AG09309 (cell line): Measurements from ENCODE around the gene MINAR1.

Experiments
- DNase-seq: peaks from one replicate; pipeline ENCODE4 v3.0.0-alpha.2; 2010; ENCODE audit warnings: low read depth
- H3K4me3 ChIP-seq: 2 replicates; pipeline ENCODE4 v1.5.1; 2011; ENCODE audit warnings: mild to moderate bottlenecking, low read depth, low read length, moderate library complexity; ENCODE audit not compliant: control insufficient read depth
- TF ChIP-seq, protein P1 (sequence below): IDR thresholded peaks from 2 replicates; pipeline ENCODE4 v1.5.1; 2011; ENCODE audit warnings: mild to moderate bottlenecking, low read depth, low read length, inconsistent platforms; ENCODE audit not compliant: insufficient read depth, control insufficient read depth; ENCODE audit errors: missing control alignments

Gene MINAR1

GRCh38 chr15:79401301-79401700 lies 30.8 kb upstream of the MINAR1 start:
- no peak for DNase-seq
- TF ChIP-seq, protein P1, sequence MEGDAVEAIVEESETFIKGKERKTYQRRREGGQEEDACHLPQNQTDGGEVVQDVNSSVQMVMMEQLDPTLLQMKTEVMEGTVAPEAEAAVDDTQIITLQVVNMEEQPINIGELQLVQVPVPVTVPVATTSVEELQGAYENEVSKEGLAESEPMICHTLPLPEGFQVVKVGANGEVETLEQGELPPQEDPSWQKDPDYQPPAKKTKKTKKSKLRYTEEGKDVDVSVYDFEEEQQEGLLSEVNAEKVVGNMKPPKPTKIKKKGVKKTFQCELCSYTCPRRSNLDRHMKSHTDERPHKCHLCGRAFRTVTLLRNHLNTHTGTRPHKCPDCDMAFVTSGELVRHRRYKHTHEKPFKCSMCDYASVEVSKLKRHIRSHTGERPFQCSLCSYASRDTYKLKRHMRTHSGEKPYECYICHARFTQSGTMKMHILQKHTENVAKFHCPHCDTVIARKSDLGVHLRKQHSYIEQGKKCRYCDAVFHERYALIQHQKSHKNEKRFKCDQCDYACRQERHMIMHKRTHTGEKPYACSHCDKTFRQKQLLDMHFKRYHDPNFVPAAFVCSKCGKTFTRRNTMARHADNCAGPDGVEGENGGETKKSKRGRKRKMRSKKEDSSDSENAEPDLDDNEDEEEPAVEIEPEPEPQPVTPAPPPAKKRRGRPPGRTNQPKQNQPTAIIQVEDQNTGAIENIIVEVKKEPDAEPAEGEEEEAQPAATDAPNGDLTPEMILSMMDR, result no peak
- H3K4me3 ChIP-seq, result no peak overlapping the region

DNA sequence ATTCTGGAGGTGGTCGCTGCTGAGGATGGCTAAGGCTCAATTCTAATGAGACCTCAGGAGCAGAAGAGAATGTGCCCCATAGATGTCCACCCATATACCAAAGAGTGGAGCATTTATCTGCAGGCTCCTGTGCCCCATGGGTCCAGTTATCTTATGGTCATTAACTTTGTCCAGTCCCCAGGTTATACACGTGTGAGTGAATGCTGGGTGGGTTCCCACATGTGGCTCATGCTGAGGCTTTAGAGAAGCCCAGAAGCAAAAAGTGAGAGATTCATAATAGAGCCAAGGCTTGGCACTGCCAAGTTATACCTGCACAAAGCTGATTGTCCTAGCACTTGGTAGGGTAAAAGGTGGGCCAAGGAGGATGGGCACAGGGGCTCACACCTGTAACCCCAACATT lies 30.0 kb upstream of the MINAR1 start:
- H3K4me3 ChIP-seq, result no peak overlapping the region
- TF ChIP-seq, protein P1, result no peak
- no peak for DNase-seq

DNA sequence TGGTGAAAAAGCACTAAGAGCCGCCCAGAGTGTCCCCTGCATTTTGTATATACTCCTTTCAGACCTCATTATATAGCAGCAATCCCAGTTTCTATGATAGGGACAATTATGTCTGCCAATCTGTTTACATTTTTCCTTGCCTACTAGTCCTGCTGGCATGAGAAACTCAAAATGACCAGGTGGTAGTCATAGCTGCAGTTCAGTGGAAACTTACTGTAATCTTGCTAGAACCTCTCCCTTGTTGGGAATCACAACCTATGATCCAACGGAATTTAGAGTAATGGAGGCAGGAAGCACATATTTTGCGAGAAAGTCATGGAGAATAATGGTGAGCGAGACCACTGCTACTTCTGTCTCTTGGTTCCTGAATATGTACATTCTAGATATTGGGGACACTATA lies 28.6 kb upstream of the MINAR1 start:
- no peak for DNase-seq
- H3K4me3 ChIP-seq, result no peak overlapping the region
- TF ChIP-seq, protein P1, result no peak

DNA sequence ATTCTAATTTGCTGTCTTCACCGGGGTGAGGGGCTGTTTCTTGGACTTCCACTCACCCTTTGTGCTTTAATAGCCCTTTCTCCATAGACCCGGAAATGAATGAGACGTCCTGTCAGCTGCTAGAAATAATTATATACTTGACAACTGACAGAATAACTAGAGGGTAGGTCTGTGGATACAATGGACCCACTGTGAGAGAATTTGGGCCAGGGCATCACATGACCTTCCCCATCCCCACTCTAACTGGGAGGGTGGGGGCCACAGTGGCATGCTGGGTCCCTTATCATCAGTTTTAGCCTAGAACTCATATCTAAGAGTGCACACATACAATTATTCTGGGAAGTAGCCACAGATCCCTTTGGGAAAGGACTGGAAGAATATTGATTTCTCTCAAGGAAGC lies 25.9 kb upstream of the MINAR1 start:
- DNase-seq, result no peak
- H3K4me3 ChIP-seq, result no peak overlapping the region
- TF ChIP-seq, protein P1, result no peak

DNA sequence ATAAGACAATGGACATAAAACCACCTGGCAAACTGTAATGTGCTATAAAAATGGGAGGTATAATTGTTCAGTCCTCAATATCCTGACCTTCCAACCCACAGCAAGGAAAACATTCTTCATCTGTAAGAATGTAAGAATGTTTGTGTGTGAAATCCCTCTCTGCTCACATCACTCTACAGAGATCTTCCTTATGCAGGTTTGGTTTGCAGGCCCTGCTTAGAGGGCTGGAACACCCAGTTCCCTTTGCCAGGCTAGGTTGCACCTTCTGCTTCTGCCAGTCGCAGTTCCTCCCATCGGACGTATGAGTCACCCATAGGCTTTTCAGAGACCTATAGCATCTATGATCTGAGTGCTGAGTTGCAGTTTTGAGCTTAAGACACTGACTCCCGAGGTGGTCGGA lies 24.1 kb upstream of the MINAR1 start:
- TF ChIP-seq, protein P1, result no peak
- no peak for DNase-seq
- no peak overlapping the region for H3K4me3 ChIP-seq

DNA sequence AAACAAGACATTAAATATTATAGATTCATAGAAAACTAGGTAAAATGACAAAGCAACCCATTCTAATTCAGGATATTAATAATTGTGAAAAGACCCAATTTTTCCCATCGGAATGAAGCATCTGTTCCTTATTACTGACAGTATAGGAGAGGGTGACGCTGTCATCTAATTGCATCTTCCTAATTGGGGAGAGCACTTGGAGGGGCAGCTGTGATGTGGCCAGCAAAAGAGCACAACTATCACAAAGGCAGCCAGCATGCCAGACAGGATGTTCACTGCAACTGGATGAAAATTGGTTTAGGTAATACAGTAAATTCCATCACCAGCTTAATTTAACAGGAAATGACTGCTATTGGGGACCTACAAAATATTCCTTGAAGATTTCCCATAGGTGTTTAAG lies 21.9 kb upstream of the MINAR1 start:
- no peak overlapping the region for H3K4me3 ChIP-seq
- TF ChIP-seq, protein P1, result no peak
- no peak for DNase-seq

DNA sequence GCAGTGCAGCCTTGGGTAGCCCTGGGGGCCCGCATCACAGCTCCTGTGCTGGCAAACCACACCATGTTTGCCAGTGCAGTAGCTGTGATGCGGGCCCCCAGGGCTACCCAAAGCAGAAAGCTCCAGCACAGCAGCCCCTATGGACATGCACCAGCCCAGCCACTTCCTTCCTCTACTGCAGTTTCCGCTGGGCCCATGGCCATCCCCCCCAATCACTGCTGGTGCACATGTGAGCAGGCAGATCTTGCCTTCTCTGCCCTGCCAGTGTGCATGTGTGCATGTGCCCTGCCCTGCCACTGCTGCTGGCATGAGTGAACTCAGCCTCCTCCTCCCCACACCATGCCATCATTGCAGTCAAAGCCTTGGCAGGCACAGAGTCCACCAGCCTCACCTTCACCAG lies 20.1 kb upstream of the MINAR1 start:
- TF ChIP-seq, protein P1, result no peak
- no peak for DNase-seq
- no peak overlapping the region for H3K4me3 ChIP-seq
